HepG2 (cell line): ENCODE measurements around the gene TNP2. TPM values are rescaled to one million over a fixed set of nuclear protein-coding genes. Genes with fewer than 3 reads are reported as not detected.

Experiments used
- ARNT2 ChIP-seq: sonication (generic); formaldehyde crosslinking; IDR thresholded peaks from 2 replicates; pipeline ENCODE4 v1.8.0; 2022; ENCODE audit warnings: mild to moderate bottlenecking, low read depth, missing genetic modification reagents, moderate library complexity
- ATF5 ChIP-seq: sonication (generic); formaldehyde crosslinking; IDR thresholded peaks from 2 replicates; pipeline ENCODE4 v1.4.0; 2020; ENCODE audit warnings: mild to moderate bottlenecking, low read depth, missing genetic modification reagents
- ATRX ChIP-seq: sonication (generic); formaldehyde crosslinking; IDR thresholded peaks from 2 replicates; pipeline ENCODE4 v1.4.0; 2020; ENCODE audit warnings: missing genetic modification reagents, borderline replicate concordance
- BRCA1 ChIP-seq: sonication (generic); formaldehyde crosslinking; IDR thresholded peaks from 2 replicates; pipeline ENCODE4 v1.4.0; 2020; ENCODE audit warnings: missing genetic modification reagents
- ESRRA ChIP-seq: sonication (generic); formaldehyde crosslinking; IDR thresholded peaks from 2 replicates; pipeline ENCODE4 v1.5.1; 2020; ENCODE audit warnings: mild to moderate bottlenecking, low read depth, missing genetic modification reagents
- IRF2 ChIP-seq: IDR thresholded peaks from 2 replicates; pipeline ENCODE4 v1.6.1; 2018; ENCODE audit warnings: missing genetic modification reagents, missing compliant biosample characterization
- IRX3 ChIP-seq: sonication (generic); formaldehyde crosslinking; IDR thresholded peaks from 2 replicates; pipeline ENCODE4 v1.8.1; 2023; ENCODE audit warnings: mild to moderate bottlenecking, low read depth, missing genetic modification reagents, borderline replicate concordance
- POLR2A ChIP-seq, 2 experiments: IDR thresholded peaks; 2 replicates each; pipeline ENCODE4 v1.6.1; 2011; ENCODE audit warnings: low read depth in 2 of 2, low read length in 2 of 2, mild to moderate bottlenecking in 1 of 2, moderate library complexity in 1 of 2; ENCODE audit not compliant: insufficient read depth in 1 of 2
- REL ChIP-seq: sonication (generic); formaldehyde crosslinking; conservative IDR thresholded peaks from 2 replicates; pipeline ENCODE4 v1.8.0; 2022; ENCODE audit warnings: mild to moderate bottlenecking, missing genetic modification reagents, moderate library complexity
- SP140L ChIP-seq: sonication (generic); formaldehyde crosslinking; IDR thresholded peaks from 2 replicates; pipeline ENCODE4 v1.4.0; 2020; ENCODE audit warnings: missing genetic modification reagents, borderline replicate concordance
- ZBTB4 ChIP-seq: sonication (generic); formaldehyde crosslinking; IDR thresholded peaks from 2 replicates; pipeline ENCODE4 v1.4.0; 2020; ENCODE audit warnings: missing genetic modification reagents, mild to moderate bottlenecking, borderline replicate concordance
- ZNF326 ChIP-seq: sonication (generic); formaldehyde crosslinking; IDR thresholded peaks from 2 replicates; pipeline ENCODE4 v1.4.0; 2020; ENCODE audit warnings: missing genetic modification reagents, borderline replicate concordance
- ZNF496 ChIP-seq: sonication (generic); formaldehyde crosslinking; IDR thresholded peaks from 2 replicates; pipeline ENCODE4 v1.8.1; 2023; ENCODE audit warnings: mild to moderate bottlenecking, moderate library complexity, missing genetic modification reagents; ENCODE audit not compliant: insufficient replicate concordance
- ZNF513 ChIP-seq: sonication (generic); formaldehyde crosslinking; conservative IDR thresholded peaks from 2 replicates; pipeline ENCODE4 v1.5.0; 2020; ENCODE audit warnings: missing genetic modification reagents
- ZNF557 ChIP-seq: sonication (generic); formaldehyde crosslinking; IDR thresholded peaks from 2 replicates; pipeline ENCODE4 v1.4.0; 2020; ENCODE audit warnings: missing genetic modification reagents
- polyA plus RNA-seq, 8 experiments: library from polyadenylated mRNA; depleted of rRNA in 3 of 8; stranded (reverse) in 7 of 8; unstranded in 1 of 8; fragments of >200 nt; fragmentation: Illumina TruSeq in 4 of 8; extraction: Trizol in 4 of 8; gene quantifications; 2 replicates each; pipeline versions ENCODE4 v1.2.1 to v1.2.3, GENCODE V29; 2011 to 2016; ENCODE audit warnings: low read depth in 4 of 8, missing spikeins in 1 of 8, mixed read lengths in 1 of 8; ENCODE audit not compliant: insufficient read depth in 1 of 8
- total RNA-seq, 5 experiments: library from RNA; depleted of rRNA; stranded (reverse); fragments of >200 nt; fragmentation: Illumina TruSeq; extraction: Trizol; gene quantifications; 2 replicates each; pipeline ENCODE4 v1.2.3, GENCODE V29; 2016; ENCODE audit warnings: low read depth in 1 of 5
- TF ChIP-seq, protein P1 (sequence below): IDR thresholded peaks from 2 replicates; pipeline ENCODE4 v1.6.1; 2016; ENCODE audit warnings: missing compliant biosample characterization, missing genetic modification reagents, borderline replicate concordance
- TF ChIP-seq, protein P2 (sequence below): sonication (generic); formaldehyde crosslinking; IDR thresholded peaks from 2 replicates; pipeline ENCODE4 v1.5.0; 2020; ENCODE audit warnings: mild to moderate bottlenecking, missing genetic modification reagents

The TNP2 gene
- total and polyA plus RNA-seq, 2 of the 13 experiments (the other 11 are each of a cell fraction or from before 2014, with no cell fraction given), result not detected

DNA sequence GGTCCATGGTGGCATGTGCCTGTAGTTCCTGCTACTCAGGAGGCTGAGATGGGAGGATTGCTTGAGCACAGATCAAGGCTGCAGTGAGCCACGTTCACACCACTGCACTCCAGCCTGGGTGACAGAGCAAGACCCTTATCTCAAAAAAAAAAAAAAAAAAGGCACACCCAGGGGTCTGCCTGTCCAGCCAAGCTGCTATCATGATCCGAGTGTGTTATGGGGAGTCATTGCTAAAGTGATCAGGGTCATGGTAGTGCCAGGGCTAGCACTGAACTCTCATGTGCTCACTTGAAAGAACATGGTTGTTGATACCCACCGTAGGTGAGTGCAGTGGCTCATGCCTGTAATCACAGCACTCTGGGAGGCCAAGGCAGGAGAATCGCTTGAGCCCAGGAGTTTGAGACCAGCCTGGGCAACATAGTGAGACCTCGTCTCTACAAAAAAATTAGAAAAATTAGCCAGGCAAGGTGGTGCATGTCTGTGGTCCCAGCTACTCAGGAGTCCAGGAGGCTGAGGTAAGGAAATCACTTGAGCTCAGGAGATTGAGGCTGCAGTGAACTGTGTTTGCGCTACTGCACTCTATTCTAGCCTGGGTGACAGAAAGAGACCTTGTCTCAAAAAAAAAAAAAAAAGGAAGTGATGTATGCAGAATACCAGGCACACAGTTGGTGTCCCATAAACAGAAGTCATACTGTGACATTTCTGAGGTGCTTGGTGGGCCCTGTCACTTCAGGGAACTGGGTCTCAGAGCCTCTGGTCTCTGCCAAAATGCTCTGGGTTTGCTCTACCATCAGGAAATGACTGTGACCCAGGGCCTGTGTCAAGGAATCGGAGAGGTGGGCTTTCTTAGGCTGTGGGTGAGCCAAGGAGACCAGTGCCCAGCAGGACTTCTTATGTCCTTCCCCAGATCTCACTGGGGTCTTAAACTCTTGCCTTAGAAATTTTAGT lies 9.8 kb upstream of the TNP2 start (continued):
- TF ChIP-seq ZNF326 (CRISPR knock-in tag) (no peak; the same call in 1 of the 2 replicates), ATF5 (CRISPR knock-in tag) (peak; percentile 26; the same call in 1 of the 2 replicates), POLR2A (IDR thresholded peaks at IDR 0.05; ENCODE audit: insufficient read depth in 1 of 2, low read depth in 2 of 2, low read length in 2 of 2) (peak in 1 of 2 experiments; percentile 49; a peak in 2 of 4 replicates), SP140L (0 out of 2 replicates have a peak, but pooled peaks have one; percentile 6), ZNF513 (CRISPR knock-in tag) (no peak), IRX3 (CRISPR knock-in tag) (peak; percentile 30; the same call in 1 of the 2 replicates), REL (CRISPR knock-in tag) (no peak), IRF2 (0 out of 2 replicates have a peak, but pooled peaks have one; percentile 25), ZBTB4 (CRISPR knock-in tag) (peak; percentile 98), ESRRA (no peak), ARNT2 (CRISPR knock-in tag) (peak; percentile 54; the same call in 1 of the 2 replicates), ZNF496 (no peak), ZNF557 (CRISPR knock-in tag) (peak; percentile 17; the same call in 1 of the 2 replicates), BRCA1 (CRISPR knock-in tag) (peak; percentile 36; the same call in 1 of the 2 replicates), ATRX (CRISPR knock-in tag) (0 out of 2 replicates have a peak, but pooled peaks have one; percentile 73)
- TF ChIP-seq, protein P1, sequence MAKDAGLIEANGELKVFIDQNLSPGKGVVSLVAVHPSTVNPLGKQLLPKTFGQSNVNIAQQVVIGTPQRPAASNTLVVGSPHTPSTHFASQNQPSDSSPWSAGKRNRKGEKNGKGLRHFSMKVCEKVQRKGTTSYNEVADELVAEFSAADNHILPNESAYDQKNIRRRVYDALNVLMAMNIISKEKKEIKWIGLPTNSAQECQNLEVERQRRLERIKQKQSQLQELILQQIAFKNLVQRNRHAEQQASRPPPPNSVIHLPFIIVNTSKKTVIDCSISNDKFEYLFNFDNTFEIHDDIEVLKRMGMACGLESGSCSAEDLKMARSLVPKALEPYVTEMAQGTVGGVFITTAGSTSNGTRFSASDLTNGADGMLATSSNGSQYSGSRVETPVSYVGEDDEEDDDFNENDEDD (CRISPR knock-in tag), result no peak
- TF ChIP-seq, protein P2, sequence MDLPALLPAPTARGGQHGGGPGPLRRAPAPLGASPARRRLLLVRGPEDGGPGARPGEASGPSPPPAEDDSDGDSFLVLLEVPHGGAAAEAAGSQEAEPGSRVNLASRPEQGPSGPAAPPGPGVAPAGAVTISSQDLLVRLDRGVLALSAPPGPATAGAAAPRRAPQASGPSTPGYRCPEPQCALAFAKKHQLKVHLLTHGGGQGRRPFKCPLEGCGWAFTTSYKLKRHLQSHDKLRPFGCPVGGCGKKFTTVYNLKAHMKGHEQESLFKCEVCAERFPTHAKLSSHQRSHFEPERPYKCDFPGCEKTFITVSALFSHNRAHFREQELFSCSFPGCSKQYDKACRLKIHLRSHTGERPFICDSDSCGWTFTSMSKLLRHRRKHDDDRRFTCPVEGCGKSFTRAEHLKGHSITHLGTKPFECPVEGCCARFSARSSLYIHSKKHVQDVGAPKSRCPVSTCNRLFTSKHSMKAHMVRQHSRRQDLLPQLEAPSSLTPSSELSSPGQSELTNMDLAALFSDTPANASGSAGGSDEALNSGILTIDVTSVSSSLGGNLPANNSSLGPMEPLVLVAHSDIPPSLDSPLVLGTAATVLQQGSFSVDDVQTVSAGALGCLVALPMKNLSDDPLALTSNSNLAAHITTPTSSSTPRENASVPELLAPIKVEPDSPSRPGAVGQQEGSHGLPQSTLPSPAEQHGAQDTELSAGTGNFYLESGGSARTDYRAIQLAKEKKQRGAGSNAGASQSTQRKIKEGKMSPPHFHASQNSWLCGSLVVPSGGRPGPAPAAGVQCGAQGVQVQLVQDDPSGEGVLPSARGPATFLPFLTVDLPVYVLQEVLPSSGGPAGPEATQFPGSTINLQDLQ (CRISPR knock-in tag), result 0 out of 2 replicates have a peak, but pooled peaks have one; percentile 69
